OCI-LY7 (cell line): Measurements from ENCODE around the gene NFATC2.

Experiments
- EZH2phosphoT487 ChIP-seq: fragments of 200-600 bp; sonication (generic); IDR thresholded peaks from 2 replicates; pipeline ENCODE4 v1.6.1; 2018; ENCODE audit warnings: low read depth, borderline replicate concordance, mild to moderate bottlenecking, mixed run types, antibody characterized with exemption, low read length, moderate library complexity, mixed read lengths
- TF ChIP-seq, protein P1 (sequence below): fragments of 200-600 bp; sonication (generic); conservative IDR thresholded peaks from 2 replicates; pipeline ENCODE4 v1.5.1; 2014; ENCODE audit warnings: mild to moderate bottlenecking, antibody characterized with exemption, low read length, moderate library complexity, mixed read lengths

DNA sequence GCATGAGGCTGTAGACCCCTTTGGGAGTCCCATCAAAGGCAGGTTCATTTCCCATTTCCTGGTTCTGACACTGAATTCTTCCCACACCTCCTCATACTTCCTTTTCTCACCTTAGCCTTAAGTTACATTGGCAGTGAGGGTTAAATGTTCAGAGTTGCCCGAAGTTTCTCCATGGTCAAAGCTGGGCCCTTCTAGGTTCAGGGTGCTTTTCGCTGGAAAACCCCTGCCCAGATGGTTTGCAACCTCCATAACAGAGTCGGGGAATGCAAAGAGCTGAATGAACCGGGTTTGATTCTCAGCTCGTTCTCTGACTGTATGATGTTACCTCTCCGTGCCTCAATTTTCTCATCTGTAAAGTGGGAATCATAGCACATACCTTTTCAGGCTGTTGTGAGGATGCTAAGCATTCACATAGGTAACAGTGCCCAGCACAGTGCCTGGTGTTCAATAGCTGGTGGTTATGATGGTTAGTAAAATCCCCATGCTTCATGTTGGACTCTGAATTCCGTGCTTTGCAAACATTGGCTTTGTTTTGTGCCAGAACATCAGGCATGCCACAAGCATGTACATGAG lies 149.8 kb downstream of the NFATC2 start:
- TF ChIP-seq, protein P1, sequence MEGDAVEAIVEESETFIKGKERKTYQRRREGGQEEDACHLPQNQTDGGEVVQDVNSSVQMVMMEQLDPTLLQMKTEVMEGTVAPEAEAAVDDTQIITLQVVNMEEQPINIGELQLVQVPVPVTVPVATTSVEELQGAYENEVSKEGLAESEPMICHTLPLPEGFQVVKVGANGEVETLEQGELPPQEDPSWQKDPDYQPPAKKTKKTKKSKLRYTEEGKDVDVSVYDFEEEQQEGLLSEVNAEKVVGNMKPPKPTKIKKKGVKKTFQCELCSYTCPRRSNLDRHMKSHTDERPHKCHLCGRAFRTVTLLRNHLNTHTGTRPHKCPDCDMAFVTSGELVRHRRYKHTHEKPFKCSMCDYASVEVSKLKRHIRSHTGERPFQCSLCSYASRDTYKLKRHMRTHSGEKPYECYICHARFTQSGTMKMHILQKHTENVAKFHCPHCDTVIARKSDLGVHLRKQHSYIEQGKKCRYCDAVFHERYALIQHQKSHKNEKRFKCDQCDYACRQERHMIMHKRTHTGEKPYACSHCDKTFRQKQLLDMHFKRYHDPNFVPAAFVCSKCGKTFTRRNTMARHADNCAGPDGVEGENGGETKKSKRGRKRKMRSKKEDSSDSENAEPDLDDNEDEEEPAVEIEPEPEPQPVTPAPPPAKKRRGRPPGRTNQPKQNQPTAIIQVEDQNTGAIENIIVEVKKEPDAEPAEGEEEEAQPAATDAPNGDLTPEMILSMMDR: no peak
- no peak for TF ChIP-seq EZH2phosphoT487
